Spleen (tissue), 7 donors: ENCODE measurements around the gene FUT8.

Experiments used
- CTCF ChIP-seq, 11 experiments: fragments of 200-600 bp in 7 of 11; fragments of 450-650 bp in 4 of 11; sonication (generic) in 4 of 11; IDR thresholded peaks in 8 of 11; conservative IDR thresholded peaks in 3 of 11; 1 replicate in 7 of 11; 2 replicates in 4 of 11; pipeline versions ENCODE4 v1.4.0 to v1.8.0; 2016 to 2021; ENCODE audit warnings: antibody characterized with exemption in 11 of 11, inconsistent platforms in 4 of 11, mild to moderate bottlenecking in 1 of 11
- POLR2A ChIP-seq, 3 donors: fragments of 450-650 bp; IDR thresholded peaks; one replicate each; pipeline ENCODE4 v1.5.1; 2017; ENCODE audit warnings: antibody characterized with exemption in 3 of 3, mild to moderate bottlenecking in 1 of 3
- POLR2AphosphoS5 ChIP-seq, 3 donors: sonication (generic); formaldehyde crosslinking; IDR thresholded peaks; one replicate each; pipeline ENCODE4 v1.5.1; 2017; ENCODE audit warnings: antibody characterized with exemption in 3 of 3
- donor health status: DM: no; HTN: no; CAD: no; lungs with moderate emphysema.
- donor health status: DM: no; HTN: no; CAD: no.
- donor health status: DM: no; HTN: no; CAD: no.

- TF ChIP-seq CTCF (IDR thresholded peaks at IDR 0.05 in 8 of 11, conservative IDR thresholded peaks at IDR 0.05 in 3 of 11) (no peak), POLR2A (IDR thresholded peaks at IDR 0.05) (no peak), POLR2AphosphoS5 (IDR thresholded peaks at IDR 0.05) (no peak)
Measured at GRCh38 chr14:65720171-65720570, 307.6 kb downstream of the FUT8 start.
